ENCODE results near the gene BNIP5. TPM values are rescaled to one million over a fixed set of nuclear protein-coding genes. Genes with fewer than 3 reads are reported as not detected.

Gene BNIP5
- total RNA-seq, 2 experiments from 2014 or later, result not detected

GRCh38 chr6:36301085-36301658 is 35.5 kb downstream of the BNIP5 start:
- H3K4me1 ChIP-seq (ENCODE audit: insufficient read depth, low read length, poor library complexity, severe bottlenecking), result peaks cover 4% of the 10 kb centered on the region
- ChIA-PET POLR2A (interaction anchor here (0.6 to 1.1 kb wide), 2 partner anchors 14 to 211 kb away, joined by 3 read pairs; no protein-coding TSS in a partner anchor), CTCF (ENCODE audit: unreplicated experiment) (no interaction called here)
- H3K27ac ChIP-seq (ENCODE audit: low read depth, low read length, poor library complexity, severe bottlenecking), result no peak overlapping the region
- H3K79me2 ChIP-seq (ENCODE audit: insufficient read depth, low read depth, low read length), result no peaks in the 10 kb centered on the region
- TF ChIP-seq CTCF (conservative IDR thresholded peaks at IDR 0.05; ENCODE audit: low read length), result no peak
- no peak for TF ChIP-seq EZH2phosphoT487 (IDR thresholded peaks at IDR 0.05; ENCODE audit: borderline replicate concordance, low read depth, low read length)
- no peak for DNase-seq (ENCODE audit: low spot score)
- no TSS peak for BruUV-seq (replicated peaks)
- H3K9me2 ChIP-seq (ENCODE audit: insufficient read depth, low read length), result no peaks in the 10 kb centered on the region
- H3K4me3 ChIP-seq (ENCODE audit: low read depth, low read length, poor library complexity, severe bottlenecking), result no peak overlapping the region
- H4K20me1 ChIP-seq (ENCODE audit: insufficient read depth, low read length), result no peaks in the 10 kb centered on the region
- intact Hi-C loops (cut with micrococcal nuclease; ENCODE audit: unreplicated experiment), result loop anchor here (5.0 kb wide), 1 partner anchor 179 kb away; no protein-coding TSS in a partner anchor
- H2AFZ ChIP-seq (ENCODE audit: low read length), result no peak overlapping the region
- H3K4me2 ChIP-seq (ENCODE audit: low read length), result no peak overlapping the region
- H3K9me3 ChIP-seq (ENCODE audit: low read length), result no peaks in the 10 kb centered on the region
- no peaks in the 10 kb centered on the region for H3K36me3 ChIP-seq (ENCODE audit: insufficient read depth, low read length)

GRCh38 chr6:36298027-36298426 is 38.7 kb downstream of the BNIP5 start:
- Histone ChIP-seq H3K9me3 (ENCODE audit: low read length) (no peaks in the 10 kb centered on the region), H4K20me1 (ENCODE audit: insufficient read depth, low read length) (no peaks in the 10 kb centered on the region), H2AFZ (ENCODE audit: low read length) (no peak overlapping the region), H3K9me2 (ENCODE audit: insufficient read depth, low read length) (no peaks in the 10 kb centered on the region), H3K4me1 (ENCODE audit: insufficient read depth, low read length, poor library complexity, severe bottlenecking) (peaks cover 4% of the 10 kb centered on the region), H3K27ac (ENCODE audit: low read depth, low read length, poor library complexity, severe bottlenecking) (no peak overlapping the region), H3K79me2 (ENCODE audit: insufficient read depth, low read depth, low read length) (no peaks in the 10 kb centered on the region), H3K4me2 (ENCODE audit: low read length) (no peak overlapping the region), H3K36me3 (ENCODE audit: insufficient read depth, low read length) (no peaks in the 10 kb centered on the region), H3K4me3 (ENCODE audit: low read depth, low read length, poor library complexity, severe bottlenecking) (no peak overlapping the region)
- no peak for DNase-seq (ENCODE audit: low spot score)
- BruUV-seq (replicated peaks), result no TSS peak
- POLR2A ChIA-PET, result interaction anchor here (1.0 kb wide), 1 partner anchor 11 kb away, joined by 3 read pairs; no protein-coding TSS in a partner anchor
- intact Hi-C loops (cut with micrococcal nuclease; ENCODE audit: unreplicated experiment), result no loop called here
- CTCF ChIA-PET (ENCODE audit: unreplicated experiment), result no interaction called here
- TF ChIP-seq EZH2phosphoT487 (IDR thresholded peaks at IDR 0.05; ENCODE audit: borderline replicate concordance, low read depth, low read length), result no peak
- TF ChIP-seq CTCF (conservative IDR thresholded peaks at IDR 0.05; ENCODE audit: low read length), result no peak

- POLR2A ChIA-PET, result interaction anchor here (0.9 kb wide), 1 partner anchor 890 kb away, joined by 3 read pairs; no protein-coding TSS in a partner anchor
- Histone ChIP-seq H3K27ac (ENCODE audit: low read depth, low read length, poor library complexity, severe bottlenecking) (no peak overlapping the region), H3K4me2 (ENCODE audit: low read length) (no peak overlapping the region), H3K36me3 (ENCODE audit: insufficient read depth, low read length) (no peaks in the 10 kb centered on the region), H3K9me3 (ENCODE audit: low read length) (no peaks in the 10 kb centered on the region), H3K79me2 (ENCODE audit: insufficient read depth, low read depth, low read length) (no peaks in the 10 kb centered on the region), H3K4me3 (ENCODE audit: low read depth, low read length, poor library complexity, severe bottlenecking) (no peak overlapping the region), H2AFZ (ENCODE audit: low read length) (no peak overlapping the region), H3K4me1 (ENCODE audit: insufficient read depth, low read length, poor library complexity, severe bottlenecking) (no peaks in the 10 kb centered on the region), H3K9me2 (ENCODE audit: insufficient read depth, low read length) (no peaks in the 10 kb centered on the region), H4K20me1 (ENCODE audit: insufficient read depth, low read length) (no peaks in the 10 kb centered on the region)
- TF ChIP-seq EZH2phosphoT487 (IDR thresholded peaks at IDR 0.05; ENCODE audit: borderline replicate concordance, low read depth, low read length) (no peak), CTCF (conservative IDR thresholded peaks at IDR 0.05; ENCODE audit: low read length) (no peak)
- no peak for DNase-seq (ENCODE audit: low spot score)
- intact Hi-C loops (cut with micrococcal nuclease; ENCODE audit: unreplicated experiment), result no loop called here
- BruUV-seq (replicated peaks), result no TSS peak
- CTCF ChIA-PET (ENCODE audit: unreplicated experiment), result no interaction called here
These were observed 39.2 kb downstream of the BNIP5 start for GRCh38 chr6:36297511-36297910.
